Caki2 (cell line): ENCODE results near the gene CALU. TPM values are rescaled to one million over a fixed set of nuclear protein-coding genes. Genes with fewer than 3 reads are reported as not detected.

Experiments
- DNase-seq: peaks from one replicate; pipeline ENCODE4 v3.0.0-alpha.2; 2015; ENCODE audit warnings: low read depth
- in situ Hi-C: cut with HindIII; loops from 2 replicates; pipeline ENCODE4 v1.10.0; 2016; ENCODE audit warnings: low sequenced_read_pairs, low pct_unique_long_range_greater_than_20kb, mixed read lengths
- total RNA-seq: library from RNA; depleted of rRNA; stranded (reverse); fragments of >200 nt; shearing (Covaris generic); gene quantifications from 2 replicates; pipeline ENCODE4 v1.2.3, GENCODE V29; 2014; ENCODE audit warnings: low replicate concordance; rRNA removed

The CALU gene
- total RNA-seq = 112 and 166 TPM in 2 replicates

DNA sequence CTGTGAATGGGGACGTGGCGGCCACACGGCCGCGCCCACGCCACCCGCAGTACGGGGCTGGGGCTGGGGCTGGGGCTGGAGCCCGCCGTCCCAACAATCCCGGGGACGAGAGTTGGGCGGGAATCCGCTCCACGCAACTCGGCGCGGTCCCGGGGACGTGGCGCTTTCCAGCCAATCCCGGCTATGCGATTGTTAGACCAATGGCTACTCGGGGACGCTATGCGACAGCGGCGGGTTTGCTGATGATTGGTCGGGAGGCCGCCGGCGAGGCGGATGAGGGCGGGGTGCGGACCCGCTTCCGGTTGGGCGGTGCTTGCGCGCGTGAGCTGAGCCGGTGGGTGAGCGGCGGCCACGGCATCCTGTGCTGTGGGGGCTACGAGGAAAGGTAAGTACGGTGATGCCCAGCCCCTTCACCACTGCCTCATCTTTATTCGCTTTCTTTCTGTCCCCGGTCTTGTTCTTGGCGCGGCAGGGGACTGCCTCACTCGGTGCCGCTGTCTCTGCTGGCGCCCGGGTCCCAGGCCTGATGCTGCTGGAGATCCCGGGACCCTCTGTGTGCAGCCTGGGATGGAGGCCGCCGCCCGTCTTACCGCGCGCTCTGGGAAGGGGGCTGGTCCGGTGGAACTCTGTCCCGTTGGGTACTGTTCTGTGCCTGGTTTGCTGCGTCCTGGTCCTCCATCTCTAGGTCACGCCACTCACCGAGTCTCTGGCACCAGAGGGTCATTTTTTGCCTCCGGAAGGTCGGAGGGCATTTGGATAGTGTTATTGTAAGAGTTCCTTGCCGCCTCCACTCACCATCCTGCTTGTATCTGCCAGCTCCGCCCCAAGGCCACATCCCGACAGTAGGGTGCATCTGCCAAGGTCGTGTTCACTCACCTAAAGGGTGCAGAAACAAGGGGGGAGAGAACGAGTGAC, at the start of gene CALU:
Gene CALU (plus strand): TSS at position 312 of the 915 bp plus-strand sequence. CDS start 9,225 bp downstream, outside the sequence.
- in situ Hi-C loops = no loop called here
- peak; percentile 93 for DNase-seq

DNA sequence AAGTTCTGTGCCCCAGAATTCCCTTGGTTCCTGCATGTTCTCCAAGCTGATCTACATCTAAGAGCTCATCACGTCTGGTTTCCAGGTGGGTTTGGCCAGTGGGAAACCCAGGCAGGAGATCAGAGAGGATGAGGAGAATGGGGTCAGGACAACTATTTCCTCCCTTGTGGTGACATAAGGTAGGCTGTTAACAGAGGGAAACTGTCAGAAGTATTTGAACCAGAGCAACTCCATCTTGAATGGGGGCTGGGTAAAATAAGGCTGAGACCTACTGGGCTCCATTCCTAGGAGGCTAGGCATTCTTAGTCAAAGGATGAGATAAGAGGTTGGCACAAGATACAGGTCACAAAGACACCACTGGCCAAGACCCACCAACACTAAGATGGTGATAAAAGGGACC, 47.9 kb upstream of the CALU start:
- no peak for DNase-seq
- in situ Hi-C loops = no loop called here

DNA sequence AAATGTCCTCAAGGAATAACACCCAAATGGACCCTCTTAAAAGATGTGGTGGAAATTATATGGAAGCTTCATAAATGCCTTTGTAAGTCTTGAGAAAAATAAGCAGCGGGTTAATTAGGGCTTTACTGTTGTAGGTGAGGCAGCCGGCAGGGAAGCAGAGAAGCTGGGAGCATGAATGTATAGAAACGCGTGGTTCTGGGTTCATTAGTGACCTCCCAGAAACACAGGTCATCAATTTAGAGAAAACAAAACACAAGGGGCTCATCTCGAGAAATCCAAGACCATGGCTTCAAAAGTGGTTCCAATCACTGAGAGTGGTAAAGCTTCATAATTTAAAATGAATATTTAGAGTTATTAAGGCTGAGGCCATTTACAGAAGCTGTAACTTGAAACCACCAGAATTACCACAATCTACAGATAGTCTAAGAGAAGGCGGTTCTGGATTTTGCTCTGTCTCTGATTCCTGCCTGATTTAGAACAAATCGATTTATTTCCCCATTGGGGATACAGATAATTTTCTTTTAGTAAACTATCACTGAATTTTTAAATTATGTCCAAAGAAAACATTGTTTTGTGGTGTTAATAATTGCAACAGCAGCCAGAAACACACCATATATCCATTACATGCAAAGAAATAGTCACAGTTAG, 46.4 kb upstream of the CALU start:
- DNase-seq = no peak
- in situ Hi-C loops = no loop called here

DNA sequence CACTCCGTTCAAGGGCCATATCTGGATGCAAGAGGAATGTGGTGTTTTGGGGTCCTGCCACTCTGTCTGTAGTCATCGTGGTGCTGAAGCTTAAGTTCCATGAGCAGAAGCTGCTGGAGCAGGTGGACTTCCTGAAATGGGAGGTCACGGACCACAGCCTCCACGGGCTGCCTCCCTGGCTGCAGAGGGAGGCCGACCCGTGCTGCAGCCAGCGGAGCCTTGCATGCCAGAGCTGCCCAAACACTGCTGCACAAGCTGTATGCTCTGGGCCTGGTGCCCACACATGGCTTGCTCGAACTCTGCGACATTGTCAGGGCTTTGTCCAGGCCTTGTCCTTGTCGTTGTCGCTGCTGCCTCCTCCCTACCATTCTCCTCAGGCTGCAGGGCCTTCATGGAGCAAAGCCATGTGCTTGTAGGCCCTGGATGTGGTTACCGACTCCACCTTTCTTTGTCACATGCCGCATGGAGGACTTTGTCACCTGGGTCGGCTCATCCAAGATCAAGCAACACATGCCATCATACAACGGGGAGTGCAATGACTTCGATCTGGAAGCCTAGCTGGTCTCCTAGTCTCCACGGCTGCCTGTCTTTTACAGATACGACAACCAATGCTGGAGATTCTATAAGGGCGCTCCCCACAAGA, 45.7 kb upstream of the CALU start:
- in situ Hi-C loops = no loop called here
- no peak for DNase-seq

DNA sequence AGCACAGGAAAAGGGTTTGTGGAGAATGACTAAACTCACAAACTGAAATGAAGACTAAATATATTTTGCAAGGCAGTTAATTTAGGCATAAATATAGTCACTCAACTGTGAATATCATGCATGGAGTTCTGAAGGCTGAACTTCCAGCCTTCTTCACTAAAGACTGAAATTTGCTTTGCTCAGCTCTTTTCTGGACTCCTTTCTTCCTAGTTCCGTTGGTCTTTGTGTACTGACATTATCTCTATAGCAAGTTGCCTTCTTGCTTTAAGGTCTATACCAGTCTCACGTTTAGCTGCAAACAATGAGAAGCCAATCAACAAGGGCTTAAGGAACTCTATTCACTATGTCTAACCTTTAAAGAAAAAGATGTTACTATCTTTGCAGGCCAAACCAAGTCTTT, 44.4 kb upstream of the CALU start:
- in situ Hi-C loops = no loop called here
- DNase-seq = no peak

DNA sequence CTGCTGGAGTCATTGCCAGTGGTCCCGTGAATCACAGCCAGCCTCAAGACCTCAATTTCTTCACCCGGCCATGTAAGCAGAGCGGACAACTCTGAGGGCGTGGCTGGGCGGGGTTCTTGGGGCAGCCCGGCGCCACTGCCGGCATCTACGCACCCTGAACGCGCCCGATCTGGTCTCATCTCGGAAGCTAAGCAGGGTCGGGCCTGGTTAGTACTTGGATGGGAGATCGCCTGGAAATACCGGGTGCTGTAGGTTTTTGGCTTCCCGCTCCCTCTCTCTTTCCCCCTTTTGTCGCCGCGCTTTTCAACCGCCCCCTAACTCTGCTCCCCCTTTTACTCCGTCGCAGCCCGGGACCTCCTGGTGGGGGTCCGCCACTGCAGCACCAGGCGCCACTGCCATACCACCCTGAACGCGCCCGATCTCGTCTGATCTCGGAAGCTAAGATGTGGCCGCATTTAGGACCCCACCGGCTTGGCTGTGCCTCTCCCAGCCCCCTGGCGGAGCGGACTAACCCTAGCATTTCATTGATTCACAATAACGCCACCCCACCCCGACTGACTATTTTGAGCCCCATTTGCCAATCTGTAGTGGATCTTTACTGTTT, 41.8 kb upstream of the CALU start:
- in situ Hi-C loops = no loop called here
- DNase-seq = no peak

DNA sequence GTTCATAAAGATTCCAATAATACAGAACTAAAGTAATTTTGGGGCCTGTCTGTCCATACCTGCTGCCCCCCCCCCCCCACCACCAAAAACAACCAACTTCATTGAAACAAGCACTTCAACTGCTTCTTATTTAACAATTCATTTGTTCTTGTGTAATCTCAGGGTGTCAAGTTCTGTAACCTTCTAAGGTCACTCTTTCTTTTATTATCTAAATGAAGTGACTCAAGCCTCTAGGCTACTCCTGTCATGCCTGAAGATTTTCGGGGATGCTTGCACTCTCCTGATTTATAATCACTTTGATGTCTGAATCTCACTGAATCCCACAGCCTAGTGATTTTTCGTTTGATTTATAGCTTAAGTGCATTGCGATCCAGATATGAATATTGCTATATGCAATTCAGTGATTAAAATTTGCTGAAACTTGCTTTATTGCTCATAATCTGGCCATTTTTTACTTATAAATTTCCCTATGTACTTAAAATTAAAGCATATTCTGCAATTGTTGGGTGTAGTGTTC, 39.9 kb upstream of the CALU start:
- in situ Hi-C loops = no loop called here
- no peak for DNase-seq

DNA sequence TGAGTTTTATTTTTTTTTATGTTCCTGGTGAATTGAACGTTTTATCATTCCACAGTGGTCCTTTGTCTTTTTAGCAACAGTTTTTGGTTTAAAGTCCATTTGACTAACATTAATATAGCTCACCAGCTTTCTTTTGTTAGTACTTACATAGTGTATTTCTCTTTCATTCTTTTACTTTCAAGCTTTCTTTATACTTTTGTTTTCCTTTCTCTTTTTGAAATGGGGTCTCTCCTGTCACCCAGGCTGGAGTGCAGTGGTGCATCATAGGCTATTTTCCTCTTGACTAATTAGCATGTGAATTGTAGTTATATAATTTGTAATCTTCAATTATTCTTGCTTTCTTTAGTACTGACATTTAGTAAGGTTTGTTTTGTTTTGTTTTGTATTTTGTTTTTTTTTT, 39.3 kb upstream of the CALU start:
- no peak for DNase-seq
- in situ Hi-C loops = no loop called here

DNA sequence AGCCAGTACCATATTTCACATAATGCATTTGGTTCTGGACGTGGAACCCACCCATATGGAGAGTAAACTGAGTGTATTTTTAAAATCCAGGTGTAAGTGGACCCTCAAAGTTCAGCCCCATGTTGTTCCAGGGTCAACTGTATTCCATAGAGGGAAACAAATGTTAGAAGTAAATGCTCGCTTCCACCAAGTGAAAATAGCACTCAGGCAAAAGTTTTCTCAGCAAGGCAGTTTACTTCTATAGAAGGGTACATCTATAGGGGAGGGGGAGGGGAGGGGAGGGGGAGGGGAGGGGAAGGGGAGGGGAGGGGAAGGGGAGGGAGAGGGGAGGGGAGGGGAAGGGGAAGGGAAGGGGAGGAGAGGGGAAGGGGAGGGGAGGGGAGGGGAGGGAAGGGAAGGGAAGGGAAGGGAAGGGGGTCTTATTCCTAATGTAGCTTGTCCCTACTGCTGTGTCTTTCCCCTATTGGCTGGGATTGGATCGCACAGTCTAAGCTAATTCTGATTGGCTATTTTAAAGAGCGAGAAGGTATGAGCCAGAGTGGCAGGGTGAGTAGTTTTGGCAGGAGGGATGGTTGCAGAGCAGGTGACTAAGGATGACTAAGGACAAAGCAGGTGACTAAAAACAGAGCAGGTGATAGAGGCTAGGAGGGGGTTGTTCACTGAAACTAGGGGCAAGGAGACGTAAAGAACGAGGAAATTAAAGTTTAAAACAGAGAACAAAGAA, 37.9 kb upstream of the CALU start:
- DNase-seq = peak; percentile 5
- in situ Hi-C loops = no loop called here

DNA sequence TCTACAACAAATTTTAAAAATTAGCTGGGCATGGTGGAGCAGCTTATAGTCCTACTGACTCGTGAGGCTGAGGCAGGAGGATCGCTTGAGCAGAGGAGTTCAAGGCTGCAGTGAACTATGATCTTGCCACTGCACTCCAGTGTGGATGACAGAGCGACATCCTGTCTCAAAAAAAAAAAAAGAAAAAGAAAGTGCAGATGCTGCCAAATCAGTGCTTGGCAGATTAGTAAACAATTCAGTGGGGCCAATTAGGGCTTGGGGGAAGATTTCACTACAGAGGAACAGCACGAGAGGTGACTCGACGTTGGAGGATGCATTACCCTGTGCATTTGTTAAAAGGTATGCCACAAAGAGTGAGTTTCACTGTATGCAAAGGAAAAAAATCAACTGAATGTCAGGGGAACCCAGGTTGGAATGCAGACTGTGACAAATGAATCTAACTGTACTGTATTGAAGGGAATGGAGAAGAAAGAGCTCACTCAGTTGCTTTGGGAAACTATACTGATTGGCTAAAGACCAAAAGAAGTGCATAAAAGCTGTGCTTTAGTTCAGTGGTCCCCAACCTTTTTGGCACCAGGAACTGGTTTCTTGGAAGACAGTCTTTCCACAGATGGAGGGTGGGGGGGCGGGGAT, 35.4 kb upstream of the CALU start:
- DNase-seq = peak; percentile 3
- in situ Hi-C loops = no loop called here

DNA sequence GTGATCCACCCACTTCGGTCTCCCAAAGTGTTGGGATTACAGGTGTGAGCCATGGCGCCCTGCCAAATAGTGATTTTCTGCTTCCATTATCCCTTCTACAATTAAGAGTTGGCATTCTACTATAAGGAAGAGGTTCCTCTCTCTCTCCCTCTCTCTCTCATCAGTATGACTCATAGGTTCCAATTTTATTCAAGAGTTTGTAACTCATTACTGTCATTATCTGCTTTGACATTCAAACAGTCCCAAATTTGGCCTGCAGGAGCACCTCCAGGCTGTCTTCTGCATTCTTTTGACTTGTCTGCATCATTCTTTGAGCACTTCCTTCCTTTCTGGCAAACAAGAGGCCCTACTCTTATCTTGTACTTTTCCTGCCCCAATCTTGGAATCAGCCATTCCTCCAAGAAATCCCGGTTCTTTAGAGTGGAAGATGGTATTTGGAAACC, 33.2 kb upstream of the CALU start:
- in situ Hi-C loops = no loop called here
- no peak for DNase-seq

DNA sequence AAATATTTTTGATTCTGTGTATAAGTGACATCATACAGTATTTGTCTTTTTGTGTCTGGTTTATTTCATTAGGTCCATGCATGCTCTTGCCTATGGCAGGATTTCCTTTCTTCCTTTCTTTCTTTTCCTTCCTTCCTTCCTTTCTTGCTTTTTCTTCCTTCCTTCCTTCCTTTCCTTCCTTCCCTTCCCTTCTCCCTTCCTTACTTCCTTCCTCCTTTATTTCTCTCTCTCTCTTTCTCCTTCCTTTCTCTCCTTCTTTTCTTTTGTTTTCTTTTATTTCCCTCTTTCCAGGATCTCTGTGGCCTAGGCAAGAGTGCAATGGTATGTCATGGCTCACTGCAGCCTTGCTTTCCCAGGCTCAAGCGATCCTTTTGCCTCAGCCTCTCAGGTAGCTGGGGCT, 31.4 kb upstream of the CALU start:
- DNase-seq = no peak
- in situ Hi-C loops = no loop called here

DNA sequence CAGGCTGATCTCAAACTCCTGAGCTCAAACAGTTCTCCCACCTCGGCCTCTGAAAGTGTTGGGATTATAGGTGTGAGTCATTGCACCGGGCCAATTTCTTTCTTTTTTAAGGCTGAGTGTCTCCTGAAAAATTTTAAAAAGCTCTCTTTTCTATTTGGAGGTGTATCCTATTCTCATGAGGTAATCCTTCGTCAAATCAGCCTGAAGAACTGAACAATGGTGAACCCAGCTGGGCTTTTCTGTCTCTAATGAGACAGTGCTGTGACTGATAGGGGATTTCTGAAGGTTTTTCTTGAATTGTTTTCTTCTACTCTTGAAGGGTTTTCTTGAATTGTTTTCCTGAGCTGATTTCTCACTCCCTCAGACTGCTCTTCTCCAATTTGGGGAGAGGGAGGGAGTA, 30.9 kb upstream of the CALU start:
- in situ Hi-C loops = no loop called here
- DNase-seq = no peak

DNA sequence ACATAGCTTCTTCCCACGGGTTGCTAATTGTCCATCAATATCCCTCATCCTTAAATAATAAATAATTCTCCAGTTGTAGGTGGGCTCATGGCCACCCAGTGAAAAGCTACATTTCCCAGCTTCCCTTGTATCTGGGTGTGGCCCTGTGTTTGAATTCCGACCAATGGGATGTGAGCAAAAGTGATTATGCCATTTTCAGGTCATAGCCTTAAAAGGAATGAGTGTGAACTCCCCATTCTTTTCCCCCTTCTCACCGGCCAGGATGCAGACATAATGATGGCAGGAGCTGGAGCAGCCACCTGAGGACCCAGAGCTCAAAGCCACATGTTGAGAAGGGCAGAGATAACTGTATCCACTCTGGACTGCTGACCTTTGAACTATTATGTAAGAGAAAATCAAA, 30.3 kb upstream of the CALU start:
- no peak for DNase-seq
- in situ Hi-C loops = no loop called here

DNA sequence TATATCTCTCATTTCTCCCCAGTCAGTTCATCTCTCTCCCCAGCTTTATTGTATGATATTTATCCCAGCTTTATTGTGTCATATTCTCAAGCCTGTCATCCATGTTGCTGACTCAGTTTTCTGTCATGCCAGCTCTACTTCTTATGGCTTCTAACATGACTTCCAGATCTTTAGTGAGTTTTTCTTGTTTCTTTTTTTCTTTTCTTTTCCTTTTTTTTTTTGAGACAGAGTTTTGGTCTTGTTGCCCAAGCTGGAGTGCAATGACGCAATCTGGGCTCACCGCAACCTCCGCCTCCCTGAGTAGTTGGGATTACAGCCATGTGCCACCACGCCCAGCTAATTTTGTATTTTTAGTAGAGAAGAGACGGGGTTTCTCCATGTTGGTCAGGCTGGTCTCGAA, 28.7 kb upstream of the CALU start:
- DNase-seq = no peak
- in situ Hi-C loops = no loop called here

DNA sequence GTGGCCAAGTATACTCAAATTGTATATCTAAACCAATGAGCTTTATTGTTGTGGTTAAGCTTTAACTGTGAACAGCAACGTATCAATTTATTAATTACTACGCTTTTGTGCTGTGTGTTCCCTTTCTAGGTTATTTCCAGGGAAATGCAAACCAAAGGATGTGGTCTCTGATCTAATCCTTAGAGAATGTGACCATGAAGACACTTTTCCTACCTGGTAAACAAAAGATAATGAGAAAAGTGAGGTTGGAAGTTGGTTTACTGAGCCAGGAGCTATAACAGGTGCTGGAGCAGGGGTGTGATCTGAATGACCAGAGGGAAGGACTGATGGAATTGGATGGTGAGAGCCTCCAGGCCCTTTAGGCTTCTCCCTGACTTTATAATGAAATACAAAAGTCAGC, 25.4 kb upstream of the CALU start:
- DNase-seq = no peak
- in situ Hi-C loops = no loop called here

DNA sequence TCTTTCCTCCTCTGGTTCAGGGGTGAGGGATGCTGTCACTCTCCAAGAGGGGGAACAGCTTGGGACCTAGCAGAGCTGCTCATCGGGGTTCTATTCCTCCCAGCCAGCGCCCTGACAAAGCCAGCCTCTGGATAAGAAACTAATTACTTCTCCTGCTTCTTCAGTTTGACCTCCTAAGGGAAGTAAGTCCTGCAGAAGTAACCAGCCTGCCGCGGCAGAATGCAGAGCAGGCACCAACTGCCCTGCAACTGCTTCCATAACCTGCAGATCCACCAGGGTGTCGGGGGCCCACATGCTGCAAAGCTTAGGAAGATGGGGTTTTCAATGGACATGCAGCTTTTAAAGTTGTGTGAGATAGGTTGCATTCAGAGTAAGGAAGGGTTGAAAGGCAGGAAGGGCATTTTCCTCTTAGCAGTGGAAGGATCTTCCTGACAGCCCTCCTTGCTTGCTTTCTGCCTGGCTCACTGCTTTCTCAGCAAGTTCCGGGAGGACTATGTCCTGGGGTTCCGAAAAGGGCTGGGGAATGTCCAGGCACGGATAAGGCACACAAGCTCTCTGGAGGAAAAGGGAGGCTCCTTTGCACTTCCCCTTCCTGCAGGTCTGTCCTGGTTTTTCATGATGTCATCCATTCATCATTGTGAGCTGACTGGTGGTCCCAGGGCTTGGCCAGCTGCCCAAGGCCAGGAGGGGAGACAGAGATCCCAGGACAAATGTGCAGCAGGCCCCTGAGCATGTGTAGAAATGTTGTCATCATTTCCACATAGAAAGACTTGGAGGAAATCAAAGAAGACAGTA, 24.3 kb upstream of the CALU start:
- in situ Hi-C loops = no loop called here
- no peak for DNase-seq
